ENCODE data around the gene PRKAG2. TPM values are rescaled to one million over a fixed set of nuclear protein-coding genes. Genes with fewer than 3 reads are reported as not detected.
"Not testable (repeated sequence)": the region's sequence is repeated elsewhere in the genome, so short reads cannot be mapped to it uniquely, and the experiment has no call there.

Gene PRKAG2
- total RNA-seq, 3 donors from 2014 or later = 42.4 to 48.5 (median 46.6) TPM

GRCh38 chr7:151832138-151832537, 44.8 kb downstream of the PRKAG2 start:
- ATAC-seq (no peak), DNase-seq (no peak)
- Histone ChIP-seq H3K4me1 (ENCODE audit: low read depth) (no peaks in the 10 kb centered on the region), H3K4me3 (no peak overlapping the region), H3K9me3 (no peaks in the 10 kb centered on the region), H3K36me3 (ENCODE audit: low read depth) (no peaks in the 10 kb centered on the region)
- intact Hi-C loops (cut with DNase I, micrococcal nuclease) = no loop called here
- no peak for TF ChIP-seq CTCF (IDR thresholded peaks at IDR 0.05)

GRCh38 chr7:151831606-151832005, 45.3 kb downstream of the PRKAG2 start:
- DNase-seq (no peak), ATAC-seq (no peak)
- H3K36me3 ChIP-seq (ENCODE audit: low read depth) = no peaks in the 10 kb centered on the region
- no peaks in the 10 kb centered on the region for H3K4me1 ChIP-seq (ENCODE audit: low read depth)
- H3K9me3 ChIP-seq = no peaks in the 10 kb centered on the region
- intact Hi-C loops (cut with DNase I, micrococcal nuclease) = no loop called here
- no peak overlapping the region for H3K4me3 ChIP-seq
- TF ChIP-seq CTCF (IDR thresholded peaks at IDR 0.05) = no peak

- H3K4me1 ChIP-seq (ENCODE audit: low read depth) = no peaks in the 10 kb centered on the region
- H3K4me3 ChIP-seq = no peak overlapping the region
- DNase-seq (no peak), ATAC-seq (no peak)
- no peaks in the 10 kb centered on the region for H3K36me3 ChIP-seq (ENCODE audit: low read depth)
- intact Hi-C loops (cut with DNase I, micrococcal nuclease) = no loop called here
- no peaks in the 10 kb centered on the region for H3K9me3 ChIP-seq
- no peak for TF ChIP-seq CTCF (IDR thresholded peaks at IDR 0.05)
Observed at GRCh38 chr7:151830121-151830830, 46.6 kb downstream of the PRKAG2 start.

GRCh38 chr7:151829707-151830106, 47.2 kb downstream of the PRKAG2 start:
- TF ChIP-seq CTCF (IDR thresholded peaks at IDR 0.05) = no peak
- Histone ChIP-seq H3K9me3 (no peaks in the 10 kb centered on the region), H3K4me3 (no peak overlapping the region), H3K4me1 (ENCODE audit: low read depth) (no peaks in the 10 kb centered on the region), H3K36me3 (ENCODE audit: low read depth) (no peaks in the 10 kb centered on the region)
- no peak for DNase-seq
- intact Hi-C loops (cut with DNase I, micrococcal nuclease) = no loop called here
- ATAC-seq = no peak

GRCh38 chr7:151827620-151828019, 49.3 kb downstream of the PRKAG2 start:
- no peak for TF ChIP-seq CTCF (IDR thresholded peaks at IDR 0.05)
- no peak for DNase-seq
- intact Hi-C loops (cut with DNase I, micrococcal nuclease) = no loop called here

GRCh38 chr7:151826316-151826715, 50.6 kb downstream of the PRKAG2 start:
- intact Hi-C loops (cut with DNase I, micrococcal nuclease); H3K36me3 ChIP-seq (ENCODE audit: low read depth); ATAC-seq; H3K4me3 ChIP-seq; H3K9me3 ChIP-seq; DNase-seq; H3K4me1 ChIP-seq (ENCODE audit: low read depth): not testable (repeated sequence)

More at GRCh38 chr7:151827620-151828019, 49.3 kb downstream of the PRKAG2 start:
- Histone ChIP-seq H3K4me3 (no peak overlapping the region), H3K36me3 (ENCODE audit: low read depth) (no peaks in the 10 kb centered on the region), H3K9me3 (no peaks in the 10 kb centered on the region), H3K4me1 (ENCODE audit: low read depth) (no peaks in the 10 kb centered on the region)
- no peak for ATAC-seq

Data from mucosa of descending colon (tissue), 3 donors.